A549 (cell line): ENCODE measurements around the gene PARP12.

Experiments
- CBX2 ChIP-seq: fragments of 200-600 bp; sonication (generic); IDR thresholded peaks from 2 replicates; pipeline ENCODE4 v1.6.1; 2016; ENCODE audit warnings: low read depth, mild to moderate bottlenecking, borderline replicate concordance
- CHD2 ChIP-seq: fragments of 150-350 bp; IDR thresholded peaks from 2 replicates; pipeline ENCODE4 v1.6.1; 2014; ENCODE audit warnings: low read length; ENCODE audit not compliant: partially characterized antibody
- CTCF ChIP-seq: fragments of >200 bp; sonication (Bioruptor Twin); formaldehyde crosslinking; IDR thresholded peaks from 3 replicates; pipeline ENCODE4 v1.5.1; 2016
- KDM5A ChIP-seq: fragments of 200-600 bp; sonication (generic); IDR thresholded peaks from 2 replicates; pipeline ENCODE4 v1.6.1; 2016; ENCODE audit warnings: antibody characterized with exemption, mild to moderate bottlenecking
- TF ChIP-seq, protein P1 (sequence below): fragments of 250-450 bp; sonication (Bioruptor Pico); IDR thresholded peaks from 2 replicates; pipeline ENCODE4 v1.5.0; 2021; ENCODE audit warnings: mild to moderate bottlenecking, moderate library complexity, borderline replicate concordance

GRCh38 chr7:140096459-140096858 is 33.7 kb upstream of the PARP12 start:
- TF ChIP-seq CTCF (no peak), KDM5A (no peak), CHD2 (no peak), CBX2 (no peak)
- TF ChIP-seq, protein P1, sequence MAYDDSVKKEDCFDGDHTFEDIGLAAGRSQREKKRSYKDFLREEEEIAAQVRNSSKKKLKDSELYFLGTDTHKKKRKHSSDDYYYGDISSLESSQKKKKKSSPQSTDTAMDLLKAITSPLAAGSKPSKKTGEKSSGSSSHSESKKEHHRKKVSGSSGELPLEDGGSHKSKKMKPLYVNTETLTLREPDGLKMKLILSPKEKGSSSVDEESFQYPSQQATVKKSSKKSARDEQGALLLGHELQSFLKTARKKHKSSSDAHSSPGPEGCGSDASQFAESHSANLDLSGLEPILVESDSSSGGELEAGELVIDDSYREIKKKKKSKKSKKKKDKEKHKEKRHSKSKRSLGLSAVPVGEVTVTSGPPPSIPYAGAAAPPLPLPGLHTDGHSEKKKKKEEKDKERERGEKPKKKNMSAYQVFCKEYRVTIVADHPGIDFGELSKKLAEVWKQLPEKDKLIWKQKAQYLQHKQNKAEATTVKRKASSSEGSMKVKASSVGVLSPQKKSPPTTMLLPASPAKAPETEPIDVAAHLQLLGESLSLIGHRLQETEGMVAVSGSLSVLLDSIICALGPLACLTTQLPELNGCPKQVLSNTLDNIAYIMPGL (CRISPR knock-in tag), result no peak
